ENCODE results near the gene TRAPPC3L.

TRAPPC3L gene

GRCh38 chr6:116447052-116447451 is 98.4 kb downstream of the TRAPPC3L start:
- no peaks in the 10 kb centered on the region for H4K20me1 ChIP-seq (ENCODE audit: control insufficient read depth, insufficient read depth, low read depth, low read length)
- no peaks in the 10 kb centered on the region for H3K4me1 ChIP-seq (ENCODE audit: control insufficient read depth, low read length)
- no peaks in the 10 kb centered on the region for H3K9me2 ChIP-seq (replicated peaks; ENCODE audit: control insufficient read depth, low read length)
- no peaks in the 10 kb centered on the region for H3F3A ChIP-seq (ENCODE audit: control insufficient read depth, insufficient read depth)
- H3K27me3 ChIP-seq (ENCODE audit: control insufficient read depth, low read length), result peaks cover 24% of the 10 kb centered on the region; the same call in 1 of the 2 replicates
- no peaks in the 10 kb centered on the region for H3K79me2 ChIP-seq (ENCODE audit: control insufficient read depth, low read length)
- H3K36me3 ChIP-seq (ENCODE audit: control insufficient read depth, low read length), result no peaks in the 10 kb centered on the region
- no peak overlapping the region for H3K4me2 ChIP-seq (ENCODE audit: low read length)
- no peak overlapping the region for H3K4me3 ChIP-seq (ENCODE audit: low read length)
- H3K27ac ChIP-seq (ENCODE audit: low read depth, low read length), result no peak overlapping the region
- no peaks in the 10 kb centered on the region for H3K9me3 ChIP-seq (ENCODE audit: control insufficient read depth, insufficient read depth, low read length)
- TF ChIP-seq EZH2phosphoT487 (IDR thresholded peaks at IDR 0.05; ENCODE audit: borderline replicate concordance, low read length) (no peak), CTCF (IDR thresholded peaks at IDR 0.05; ENCODE audit: low read depth, low read length, poor library complexity, severe bottlenecking) (no peak)

- no peaks in the 10 kb centered on the region for H3K4me1 ChIP-seq (ENCODE audit: control insufficient read depth, low read length)
- H3K4me2 ChIP-seq (ENCODE audit: low read length), result no peak overlapping the region
- H3K27ac ChIP-seq (ENCODE audit: low read depth, low read length), result no peak overlapping the region
- no peaks in the 10 kb centered on the region for H4K20me1 ChIP-seq (ENCODE audit: control insufficient read depth, insufficient read depth, low read depth, low read length)
- no peaks in the 10 kb centered on the region for H3F3A ChIP-seq (ENCODE audit: control insufficient read depth, insufficient read depth)
- H3K9me3 ChIP-seq (ENCODE audit: control insufficient read depth, insufficient read depth, low read length), result no peaks in the 10 kb centered on the region
- H3K36me3 ChIP-seq (ENCODE audit: control insufficient read depth, low read length), result no peaks in the 10 kb centered on the region
- TF ChIP-seq CTCF (IDR thresholded peaks at IDR 0.05; ENCODE audit: low read depth, low read length, poor library complexity, severe bottlenecking) (no peak), EZH2phosphoT487 (IDR thresholded peaks at IDR 0.05; ENCODE audit: borderline replicate concordance, low read length) (no peak)
- H3K9me2 ChIP-seq (replicated peaks; ENCODE audit: control insufficient read depth, low read length), result no peaks in the 10 kb centered on the region
- no peak overlapping the region for H3K4me3 ChIP-seq (ENCODE audit: low read length)
- no peaks in the 10 kb centered on the region for H3K79me2 ChIP-seq (ENCODE audit: control insufficient read depth, low read length)
- H3K27me3 ChIP-seq (ENCODE audit: control insufficient read depth, low read length), result peaks cover 25% of the 10 kb centered on the region; the same call in 1 of the 2 replicates
Measured at GRCh38 chr6:116446399-116446798, 99.1 kb downstream of the TRAPPC3L start.

GRCh38 chr6:116445102-116445501 is 100.4 kb downstream of the TRAPPC3L start:
- Histone ChIP-seq H4K20me1 (ENCODE audit: control insufficient read depth, insufficient read depth, low read depth, low read length) (no peaks in the 10 kb centered on the region), H3K27ac (ENCODE audit: low read depth, low read length) (no peak overlapping the region), H3K4me1 (ENCODE audit: control insufficient read depth, low read length) (no peaks in the 10 kb centered on the region), H3K27me3 (ENCODE audit: control insufficient read depth, low read length) (peaks cover 35% of the 10 kb centered on the region), H3K9me2 (replicated peaks; ENCODE audit: control insufficient read depth, low read length) (no peaks in the 10 kb centered on the region), H3K36me3 (ENCODE audit: control insufficient read depth, low read length) (no peaks in the 10 kb centered on the region), H3K4me2 (ENCODE audit: low read length) (no peak overlapping the region), H3K9me3 (ENCODE audit: control insufficient read depth, insufficient read depth, low read length) (no peaks in the 10 kb centered on the region), H3K4me3 (ENCODE audit: low read length) (no peak overlapping the region), H3K79me2 (ENCODE audit: control insufficient read depth, low read length) (no peaks in the 10 kb centered on the region), H3F3A (ENCODE audit: control insufficient read depth, insufficient read depth) (no peaks in the 10 kb centered on the region)
- TF ChIP-seq EZH2phosphoT487 (IDR thresholded peaks at IDR 0.05; ENCODE audit: borderline replicate concordance, low read length), result no peak
- no peak for TF ChIP-seq CTCF (IDR thresholded peaks at IDR 0.05; ENCODE audit: low read depth, low read length, poor library complexity, severe bottlenecking)

All from DOHH2 (cell line).